ENCODE measurements around the gene ELOB. TPM values are rescaled to one million over a fixed set of nuclear protein-coding genes. Genes with fewer than 3 reads are reported as not detected.

ELOB gene
- total RNA-seq, 1 experiment from 2014 or later, result 319 TPM

DNA sequence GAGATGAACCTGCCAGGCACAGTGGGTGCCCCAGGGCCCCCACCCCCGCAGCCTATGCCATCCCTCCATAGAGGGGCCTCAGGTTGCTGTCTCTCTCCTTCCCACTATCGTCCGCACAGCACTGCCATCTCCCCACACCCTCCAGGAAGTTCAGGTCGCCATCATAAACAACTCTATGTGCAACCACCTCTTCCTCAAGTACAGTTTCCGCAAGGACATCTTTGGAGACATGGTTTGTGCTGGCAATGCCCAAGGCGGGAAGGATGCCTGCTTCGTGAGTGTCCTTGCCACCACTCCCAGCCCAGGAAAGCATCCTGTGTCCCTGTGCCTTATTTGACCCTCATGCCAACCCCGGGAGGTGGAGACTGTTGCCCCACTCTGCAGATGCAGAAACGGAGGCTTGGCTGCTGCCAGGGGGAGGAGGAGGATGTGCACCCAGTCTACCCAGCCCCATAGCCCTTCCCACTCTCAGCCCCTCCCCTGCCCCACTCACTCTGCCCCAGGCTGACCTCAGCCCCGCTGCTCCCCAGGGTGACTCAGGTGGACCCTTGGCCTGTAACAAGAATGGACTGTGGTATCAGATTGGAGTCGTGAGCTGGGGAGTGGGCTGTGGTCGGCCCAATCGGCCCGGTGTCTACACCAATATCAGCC, 43.9 kb upstream of the ELOB start:
- H3K4me2 ChIP-seq (ENCODE audit: insufficient read depth, insufficient read length, low read length), result no peak overlapping the region

More for the DNA sequence above, 43.9 kb upstream of the ELOB start:
- H3K4me1 Mint-ChIP-seq, result no peaks in the 10 kb centered on the region
- no peaks in the 10 kb centered on the region; a peak in 1 of 7 replicates for H3K36me3 Mint-ChIP-seq (ENCODE audit: insufficient read depth in 1 of 3, low read depth in 3 of 3)
- Histone ChIP-seq H2BK12ac (ENCODE audit: insufficient read length, low read depth, low read length) (no peak overlapping the region), H4K8ac (replicated peaks; ENCODE audit: insufficient read length, low read depth, low read length) (no peak overlapping the region), H2BK5ac (ENCODE audit: insufficient read length, low read length) (no peak overlapping the region), H3K27ac (ENCODE audit: insufficient read length, low read depth, low read length) (no peak overlapping the region), H3K56ac (ENCODE audit: insufficient read length, low read depth, low read length) (no peak overlapping the region), H3K9ac (ENCODE audit: extremely low read depth, insufficient read length, low read length) (no peak overlapping the region), H3K79me1 (ENCODE audit: insufficient read depth, low read depth, low read length, poor library complexity, severe bottlenecking) (no peaks in the 10 kb centered on the region), H3T11ph (ENCODE audit: low read length) (no peak overlapping the region), H3K4me1 (ENCODE audit: insufficient read depth, low read length) (no peaks in the 10 kb centered on the region), H3K23ac (ENCODE audit: insufficient read length, low read depth, low read length) (no peak overlapping the region), H4K20me1 (ENCODE audit: control insufficient read depth, insufficient read depth, insufficient read length) (no peaks in the 10 kb centered on the region), H3K27me3 (ENCODE audit: insufficient read depth, low read length) (no peaks in the 10 kb centered on the region), H4K91ac (ENCODE audit: insufficient read length, low read depth, low read length) (no peak overlapping the region), H3K14ac (ENCODE audit: insufficient read depth, low read length) (no peak overlapping the region), H2AFZ (ENCODE audit: low read length) (no peak overlapping the region), H3K23me2 (ENCODE audit: insufficient read length, low read depth, low read length, poor library complexity, severe bottlenecking) (no peaks in the 10 kb centered on the region), H3K4ac (ENCODE audit: low read depth, low read length) (no peak overlapping the region), H3K79me2 (ENCODE audit: insufficient read depth, low read length) (no peaks in the 10 kb centered on the region), H2BK15ac (ENCODE audit: low read depth, low read length) (no peak overlapping the region), H3K9me3 (ENCODE audit: control insufficient read depth, low read depth, low read length) (no peaks in the 10 kb centered on the region), H2BK120ac (ENCODE audit: low read depth, low read length, poor library complexity, severe bottlenecking) (no peak overlapping the region), H4K5ac (ENCODE audit: insufficient read length, low read depth, low read length) (no peak overlapping the region), H2BK20ac (ENCODE audit: low read depth, low read length, poor library complexity, severe bottlenecking) (no peak overlapping the region), H2AK5ac (ENCODE audit: insufficient read length, low read length) (no peak overlapping the region), H3K18ac (ENCODE audit: insufficient read length, low read depth, low read length) (no peak overlapping the region)
- WGBS (ENCODE audit: extremely low coverage, insufficient read length, low lambda C conversion rate), result no CpG with 5 or more reads among the region's 14 CpGs
- H3K27me3 Mint-ChIP-seq (ENCODE audit: low read depth), result no peaks in the 10 kb centered on the region
- no peaks in the 10 kb centered on the region for H3K9me3 Mint-ChIP-seq
- no peak overlapping the region for H3K27ac Mint-ChIP-seq
- no peak for DNase-seq
- no peak overlapping the region; a peak in 1 of 5 replicates for H3K4me3 Mint-ChIP-seq
- TF ChIP-seq, protein P1, sequence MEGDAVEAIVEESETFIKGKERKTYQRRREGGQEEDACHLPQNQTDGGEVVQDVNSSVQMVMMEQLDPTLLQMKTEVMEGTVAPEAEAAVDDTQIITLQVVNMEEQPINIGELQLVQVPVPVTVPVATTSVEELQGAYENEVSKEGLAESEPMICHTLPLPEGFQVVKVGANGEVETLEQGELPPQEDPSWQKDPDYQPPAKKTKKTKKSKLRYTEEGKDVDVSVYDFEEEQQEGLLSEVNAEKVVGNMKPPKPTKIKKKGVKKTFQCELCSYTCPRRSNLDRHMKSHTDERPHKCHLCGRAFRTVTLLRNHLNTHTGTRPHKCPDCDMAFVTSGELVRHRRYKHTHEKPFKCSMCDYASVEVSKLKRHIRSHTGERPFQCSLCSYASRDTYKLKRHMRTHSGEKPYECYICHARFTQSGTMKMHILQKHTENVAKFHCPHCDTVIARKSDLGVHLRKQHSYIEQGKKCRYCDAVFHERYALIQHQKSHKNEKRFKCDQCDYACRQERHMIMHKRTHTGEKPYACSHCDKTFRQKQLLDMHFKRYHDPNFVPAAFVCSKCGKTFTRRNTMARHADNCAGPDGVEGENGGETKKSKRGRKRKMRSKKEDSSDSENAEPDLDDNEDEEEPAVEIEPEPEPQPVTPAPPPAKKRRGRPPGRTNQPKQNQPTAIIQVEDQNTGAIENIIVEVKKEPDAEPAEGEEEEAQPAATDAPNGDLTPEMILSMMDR (conservative IDR thresholded peaks at IDR 0.05), result no peak
